Mucosa of stomach (tissue), 1 donor: Measurements from ENCODE around the gene TAS2R20.

Experiments
- H3K27me3 ChIP-seq: one replicate; pipeline ENCODE4 v1.7.0; 2013; ENCODE audit warnings: mild to moderate bottlenecking, low read length; ENCODE audit not compliant: control insufficient read depth, insufficient read depth
- H3K36me3 ChIP-seq: one replicate; pipeline ENCODE4 v1.7.0; 2013; ENCODE audit warnings: low read length; ENCODE audit not compliant: control insufficient read depth, insufficient read depth
- H3K4me1 ChIP-seq: one replicate; pipeline ENCODE4 v1.7.0; 2013; ENCODE audit warnings: mild to moderate bottlenecking, low read length; ENCODE audit not compliant: control insufficient read depth, insufficient read depth
- H3K4me3 ChIP-seq: one replicate; pipeline ENCODE4 v1.7.0; 2013; ENCODE audit warnings: low read length
- H3K9ac ChIP-seq: one replicate; pipeline ENCODE4 v1.7.0; 2013; ENCODE audit warnings: mild to moderate bottlenecking, low read length, moderate library complexity
- H3K9me3 ChIP-seq: one replicate; pipeline ENCODE4 v1.7.0; 2013; ENCODE audit warnings: mild to moderate bottlenecking, low read length, moderate library complexity; ENCODE audit not compliant: control insufficient read depth
- donor health status: Pancreatic carcinoma.

Gene TAS2R20

DNA sequence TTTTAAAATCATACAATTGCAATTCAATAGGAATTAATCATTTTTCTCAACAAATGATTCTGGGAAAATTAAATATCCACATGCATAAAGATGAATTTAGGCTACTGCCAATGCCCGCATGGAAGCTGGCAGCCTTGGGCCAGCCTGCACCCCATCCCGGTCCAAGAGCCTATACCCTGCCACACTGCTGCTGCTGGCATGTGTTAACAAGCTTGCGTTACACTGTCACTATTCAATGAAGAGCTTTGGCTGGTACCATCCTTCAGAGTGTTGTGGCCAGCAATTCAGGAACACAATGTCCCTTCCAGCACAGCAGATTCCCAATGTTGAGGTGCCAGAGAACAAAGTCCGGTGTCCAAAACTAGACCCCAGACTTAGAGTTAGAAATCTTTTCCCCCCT lies 45.5 kb downstream of the TAS2R20 start:
- no peaks in the 10 kb centered on the region for H3K27me3 ChIP-seq

More for the DNA sequence above, 45.5 kb downstream of the TAS2R20 start:
- Histone ChIP-seq H3K36me3 (no peaks in the 10 kb centered on the region), H3K9me3 (no peaks in the 10 kb centered on the region), H3K4me3 (no peak overlapping the region), H3K4me1 (no peaks in the 10 kb centered on the region), H3K9ac (no peak overlapping the region)
